Adipose tissue (tissue), 3 donors: ENCODE measurements around the gene RASGRF2. TPM values are rescaled to one million over a fixed set of nuclear protein-coding genes. Genes with fewer than 3 reads are reported as not detected.
"Not testable (repeated sequence)": the region's sequence is repeated elsewhere in the genome, so short reads cannot be mapped to it uniquely, and the experiment has no call there.

ENCODE experiments used
- H3K27ac ChIP-seq: one replicate; pipeline ENCODE4 v1.5.1; 2013; ENCODE audit warnings: low read depth, low read length
- WGBS, 3 donors: extraction: QIAGEN DNeasy Blood & Tissue Kit; methylation state at CpG; one replicate each; pipeline ENCODE4 v1.1.7; 2013; 5-methylcytosine and 5-hydroxymethylcytosine counted together
- polyA plus RNA-seq, 3 donors: library from polyadenylated mRNA; stranded (reverse); fragments of 200-250 nt; gene quantifications; one replicate each; pipeline ENCODE4 v1.2.3, GENCODE V29; 2013
- donor health status: healthy with polysubstance abuse.
- donor health status: Bipolar disorder and iron deficiency.
- donor health status: healthy.

The RASGRF2 gene
- polyA plus RNA-seq, 3 donors, result 0.78 to 12.6 (median 12.0) TPM

DNA sequence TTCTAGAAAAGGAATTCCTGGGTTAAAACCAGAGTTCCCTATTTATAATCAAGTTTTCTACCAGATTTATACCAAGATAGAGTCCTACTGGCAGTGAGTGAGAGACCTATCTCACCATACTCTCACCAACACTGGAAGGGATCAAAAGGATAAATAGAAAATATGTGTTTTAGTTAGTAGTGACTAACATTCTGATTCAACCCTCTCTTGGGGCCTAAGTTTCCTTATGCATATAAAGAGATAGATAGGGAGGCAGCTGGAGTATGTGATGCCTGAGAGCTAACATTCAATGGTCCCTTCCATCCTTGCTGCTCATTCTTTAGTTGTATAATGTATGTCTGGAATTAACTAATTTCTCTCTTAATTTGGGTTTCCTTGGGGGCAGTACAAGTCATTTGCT lies 304.9 kb downstream of the RASGRF2 start:
- no peak overlapping the region for H3K27ac ChIP-seq

DNA sequence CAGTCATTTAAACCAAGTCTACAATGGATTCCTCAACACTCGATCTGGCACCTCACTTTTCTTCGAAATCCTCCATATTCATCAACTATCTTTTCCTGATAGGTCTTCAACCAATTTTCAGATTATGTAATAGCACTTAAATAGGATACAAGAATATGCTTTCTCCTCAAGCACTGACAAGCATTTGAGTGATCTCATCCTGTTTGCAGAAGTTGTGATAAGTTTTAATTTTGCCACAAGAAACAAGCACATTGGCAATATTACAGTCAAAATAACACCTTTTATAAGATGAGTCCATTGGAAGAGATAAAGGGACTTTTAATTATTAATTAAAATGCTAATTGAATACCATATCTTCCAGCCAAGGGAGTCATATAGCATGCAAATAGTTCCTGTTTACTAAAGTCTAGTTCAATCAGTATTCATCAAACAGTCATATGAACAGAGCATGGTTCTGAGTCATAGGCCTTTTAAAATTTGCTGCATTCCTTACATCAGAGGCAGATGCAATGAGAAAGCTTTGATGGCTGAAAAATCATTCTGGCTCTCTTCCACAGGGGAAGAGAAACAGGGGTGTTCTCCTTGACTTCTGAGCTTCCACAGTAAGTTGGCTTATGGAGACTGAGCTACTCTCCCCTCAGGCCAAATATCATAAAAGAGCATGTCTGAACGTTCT lies 308.5 kb downstream of the RASGRF2 start:
- H3K27ac ChIP-seq, result no peak overlapping the region
- WGBS, 3 donors, result 77 to 82% (median 78%) methylated on average over 3 of the region's 3 CpGs

DNA sequence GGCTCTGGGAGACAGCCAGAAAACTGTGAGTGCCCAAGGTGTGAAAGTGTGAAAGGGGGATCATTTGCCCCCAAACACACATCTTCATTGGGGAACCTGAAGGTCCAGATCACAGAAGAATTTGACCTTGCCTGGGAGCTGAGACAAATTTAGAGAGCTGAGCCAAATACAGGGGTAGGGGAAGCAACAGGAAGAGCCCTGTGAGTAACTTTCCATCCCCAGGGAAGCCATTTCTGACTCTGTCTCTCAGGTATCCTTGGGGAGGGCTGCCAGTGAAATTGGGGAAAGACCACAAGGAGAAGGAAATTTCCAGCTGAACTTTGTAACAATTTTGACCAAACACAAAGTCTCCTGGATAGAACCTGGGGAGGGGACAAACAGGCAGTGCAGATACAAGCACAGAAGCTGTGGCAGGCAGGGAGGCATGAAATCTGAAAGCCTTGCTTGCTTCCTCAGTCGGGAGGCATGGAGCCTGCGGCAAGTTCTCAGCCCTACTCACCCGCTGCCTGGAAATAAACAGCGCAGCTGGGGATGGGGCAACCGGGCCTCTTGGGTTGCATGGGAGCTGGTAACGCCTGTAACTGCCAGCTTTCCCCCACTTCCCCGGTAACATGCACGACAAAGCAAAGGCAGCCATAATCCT lies 309.7 kb downstream of the RASGRF2 start:
- no peak overlapping the region for H3K27ac ChIP-seq
- WGBS, 3 donors, result 91 to 96% (median 91%) methylated on average over 8 of the region's 8 CpGs

DNA sequence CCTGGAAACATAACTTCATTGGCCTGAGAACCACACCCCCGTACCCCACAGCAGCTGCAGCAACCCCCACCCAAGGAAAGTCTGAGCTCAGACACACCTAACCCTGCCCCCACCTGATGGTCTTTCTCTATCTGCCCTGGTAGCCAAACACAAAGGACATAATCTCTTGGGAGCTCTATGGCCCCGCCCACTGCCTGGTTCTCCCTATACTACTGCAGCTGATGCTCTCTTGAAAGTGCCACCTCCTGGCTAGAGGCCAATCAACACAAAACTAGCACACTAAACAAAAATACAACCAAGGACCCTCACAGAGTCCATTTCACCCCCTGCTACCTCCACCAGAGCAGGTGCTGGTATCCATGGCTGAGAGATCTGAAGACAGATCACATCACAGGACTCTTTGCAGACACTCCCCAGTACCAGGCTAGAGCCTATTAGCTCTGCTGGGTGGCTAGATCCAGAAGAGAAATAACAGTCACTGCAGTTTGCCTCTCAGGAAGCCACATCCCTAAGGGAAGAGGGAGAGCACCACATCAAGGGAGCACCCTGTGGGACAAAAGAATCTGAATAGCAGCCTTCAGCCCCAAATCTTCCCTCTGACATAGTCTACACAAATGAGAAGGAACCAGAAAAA lies 310.3 kb downstream of the RASGRF2 start:
- WGBS, 3 donors, result 95 to 100% (median 100%) methylated on average over 2 of the region's 2 CpGs
- H3K27ac ChIP-seq, result not testable (repeated sequence)
